ENCODE measurements around the gene PPIG. TPM values are rescaled to one million over a fixed set of nuclear protein-coding genes. Genes with fewer than 3 reads are reported as not detected.
"Not testable (repeated sequence)": the region's sequence is repeated elsewhere in the genome, so short reads cannot be mapped to it uniquely, and the experiment has no call there.

PPIG gene
- total RNA-seq, 4 donors from 2014 or later, result 30.2 to 32.5 (median 30.7) TPM

DNA sequence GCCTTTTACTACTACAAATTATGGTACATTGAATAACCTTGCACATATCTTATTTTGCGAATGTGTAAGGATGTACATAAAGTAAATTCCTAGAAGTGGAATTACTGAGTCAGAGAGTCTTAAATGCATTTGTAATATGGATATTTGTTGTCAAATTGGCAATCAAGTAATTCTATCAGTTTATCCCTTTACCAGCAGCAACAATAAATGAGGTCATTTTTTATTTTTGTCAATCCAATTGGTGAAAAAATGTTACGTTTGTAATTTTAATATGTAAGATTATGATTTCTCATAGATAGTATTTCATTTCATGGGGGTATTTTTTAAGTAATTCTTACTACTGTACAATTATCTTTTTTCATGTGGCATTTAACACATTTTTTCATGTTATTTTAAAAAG, 14.8 kb downstream of the PPIG start:
- TF ChIP-seq CTCF (IDR thresholded peaks at IDR 0.05), result no peak
- DNase-seq (ENCODE audit: low spot score) (no peak), ATAC-seq (ENCODE audit: low FRiP score) (no peak)

GRCh38 chr2:169599568-169599967, 15.4 kb downstream of the PPIG start:
- TF ChIP-seq CTCF (IDR thresholded peaks at IDR 0.05), result no peak

DNA sequence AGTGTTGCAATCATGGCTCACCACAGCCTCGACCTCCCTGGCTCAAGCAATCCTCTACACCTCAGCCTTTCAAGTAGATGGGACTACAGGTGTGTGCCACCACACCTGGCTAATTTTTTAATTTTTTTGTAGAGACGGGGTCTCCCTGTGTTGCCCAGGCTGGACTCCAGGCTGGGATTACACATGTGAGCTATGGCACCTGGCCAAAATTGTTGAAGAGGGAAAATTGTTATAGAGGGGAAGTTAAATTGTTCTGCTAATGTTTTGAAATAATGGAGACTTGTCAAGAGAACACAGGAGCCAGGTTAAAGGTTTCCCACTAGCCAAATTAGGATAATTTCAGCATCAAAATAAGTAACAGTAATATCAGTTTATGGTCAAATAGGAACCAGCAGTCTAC, 25.1 kb downstream of the PPIG start:
- no peak for TF ChIP-seq CTCF (IDR thresholded peaks at IDR 0.05)
- ATAC-seq (ENCODE audit: low FRiP score) (no peak), DNase-seq (ENCODE audit: low spot score) (no peak)

More at GRCh38 chr2:169599568-169599967, 15.4 kb downstream of the PPIG start:
- DNase-seq (ENCODE audit: low spot score), result no peak
- ATAC-seq (ENCODE audit: low FRiP score), result no peak

DNA sequence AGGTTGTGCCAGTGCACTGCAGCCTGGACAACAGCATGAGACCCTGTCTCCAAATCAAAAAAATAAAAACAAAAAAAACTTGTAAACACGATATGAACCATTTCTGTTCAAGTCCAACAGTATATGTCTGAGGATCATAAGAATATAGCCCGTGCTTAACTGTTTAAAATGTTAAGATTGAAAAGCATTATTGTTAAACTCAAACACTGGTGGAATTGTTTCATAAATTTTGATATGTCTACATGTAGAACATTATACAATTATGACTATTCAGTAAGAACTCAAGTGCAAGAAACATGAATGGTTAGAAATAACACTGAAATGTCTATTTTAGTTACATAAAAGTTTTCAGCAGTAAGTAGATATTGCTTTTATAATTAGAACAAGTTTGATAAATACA, 29.7 kb downstream of the PPIG start:
- TF ChIP-seq CTCF (IDR thresholded peaks at IDR 0.05), result no peak
- DNase-seq (ENCODE audit: low spot score), result no peak
- no peak for ATAC-seq (ENCODE audit: low FRiP score)

DNA sequence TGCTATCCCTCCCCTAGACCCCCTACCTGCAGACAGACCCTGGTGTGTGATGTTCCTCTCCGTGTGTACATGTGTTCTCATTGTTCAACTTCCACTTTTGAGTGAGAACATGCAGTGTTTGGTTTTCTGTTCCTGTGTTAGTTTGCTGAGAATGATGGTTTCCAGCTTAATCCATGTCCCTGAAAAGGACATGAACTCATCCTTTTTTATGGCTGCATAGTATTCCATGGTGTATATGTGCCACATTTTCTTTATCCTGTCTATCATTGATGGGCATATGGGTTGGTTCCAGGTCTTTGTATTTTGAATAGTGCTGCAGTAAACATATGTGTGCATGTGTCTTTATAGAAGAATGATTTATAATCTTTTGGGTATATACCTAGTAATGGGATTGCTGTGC, 31.8 kb downstream of the PPIG start:
- ATAC-seq (ENCODE audit: low FRiP score); DNase-seq (ENCODE audit: low spot score): not testable (repeated sequence)

DNA sequence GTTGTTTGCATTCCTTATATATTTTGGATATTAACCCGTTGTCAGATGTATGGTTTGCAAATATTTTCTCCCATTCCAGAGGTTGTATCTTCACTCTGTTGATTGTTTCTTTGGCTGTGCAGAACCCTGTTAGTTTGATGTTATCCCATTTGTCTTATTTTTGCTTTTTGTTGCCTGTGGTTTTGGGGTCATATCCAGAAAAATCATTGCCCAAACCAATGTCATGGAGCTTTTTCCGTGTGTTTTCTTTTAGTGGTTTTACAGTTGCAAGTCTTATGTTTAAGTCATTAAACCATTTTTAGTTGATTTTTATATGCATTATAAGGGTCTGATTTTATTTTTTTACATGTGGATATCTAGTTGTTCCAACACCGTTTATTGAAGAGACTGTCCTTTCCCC, 35.8 kb downstream of the PPIG start:
- ATAC-seq (ENCODE audit: low FRiP score) (no peak), DNase-seq (ENCODE audit: low spot score) (no peak)
- no peak for TF ChIP-seq CTCF (IDR thresholded peaks at IDR 0.05)

DNA sequence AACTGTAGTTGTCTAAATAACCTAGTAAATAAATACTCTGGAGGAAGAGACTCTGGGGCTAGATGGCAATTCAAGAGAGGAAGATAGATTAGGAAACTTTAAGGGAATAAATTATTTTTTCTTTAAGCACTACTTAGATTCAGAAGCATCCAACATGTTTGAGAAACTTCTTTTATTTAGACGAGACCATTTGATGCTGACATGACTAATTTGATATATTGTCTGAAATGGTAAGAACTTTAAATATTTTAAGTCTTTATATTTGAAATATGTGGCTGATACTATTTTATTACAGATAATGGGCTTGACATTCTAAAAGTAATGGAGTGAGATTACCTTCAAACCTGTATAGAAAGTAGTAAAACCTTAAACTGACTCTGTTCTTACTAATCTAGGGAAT, 36.4 kb downstream of the PPIG start:
- DNase-seq (ENCODE audit: low spot score) (no peak), ATAC-seq (ENCODE audit: low FRiP score) (no peak)

More for the DNA sequence above, 36.4 kb downstream of the PPIG start:
- TF ChIP-seq CTCF (IDR thresholded peaks at IDR 0.05), result no peak

Data from omental fat pad (tissue), 4 donors.